H1 (cell line): ENCODE measurements around the gene PJVK. TPM values are rescaled to one million over a fixed set of nuclear protein-coding genes. Genes with fewer than 3 reads are reported as not detected.
"Not testable (repeated sequence)": the region's sequence is repeated elsewhere in the genome, so short reads cannot be mapped to it uniquely, and the experiment has no call there.

Experiments
- CTCF ChIA-PET: fragments of 300-600 bp; sonication (Branson Sonifier 250); formaldehyde crosslinking; loops from one replicate; lab custom pipeline; 2021; ENCODE audit not compliant: partially characterized antibody; lab: Charles Lee
- POLR2A ChIA-PET: fragments of 300-600 bp; sonication (Branson Sonifier 250); formaldehyde crosslinking; loops from one replicate; lab custom pipeline; 2021; ENCODE audit warnings: inconsistent platforms; ENCODE audit not compliant: partially characterized antibody; lab: Charles Lee
- DNase-seq, 2 experiments: peaks; one replicate each; pipeline versions ENCODE4 v3.0.0 to v3.0.0-alpha.2; 2010 to 2022; ENCODE audit warnings: low spot score in 2 of 2, low read depth in 1 of 2, mixed read lengths in 1 of 2
- FAIRE-seq: peaks from 2 replicates; lab custom pipeline; 2011; peaks lifted over from hg19 to GRCh38; lab: Jason Lieb, UNC
- H2AFZ ChIP-seq: 2 replicates; pipeline ENCODE4 v1.8.1; 2012; ENCODE audit warnings: low read length, inconsistent platforms
- H2AK5ac ChIP-seq: 2 replicates; pipeline ENCODE4 v1.6.1; 2013; ENCODE audit warnings: low read depth, low read length
- H2BK120ac ChIP-seq: replicated peaks from 2 replicates; pipeline ENCODE3; 2013; ENCODE audit warnings: low read depth, low read length, inconsistent platforms
- H2BK12ac ChIP-seq: 2 replicates; pipeline ENCODE4 v1.6.1; 2013; ENCODE audit warnings: low read depth, low read length
- H2BK15ac ChIP-seq: 2 replicates; pipeline ENCODE4 v1.6.1; 2013; ENCODE audit warnings: low read length
- H2BK20ac ChIP-seq: 2 replicates; pipeline ENCODE4 v1.6.1; 2013; ENCODE audit warnings: low read length
- H2BK5ac ChIP-seq: 2 replicates; pipeline ENCODE4 v1.6.1; 2013; ENCODE audit warnings: low read depth, low read length
- H3K14ac ChIP-seq: 2 replicates; pipeline ENCODE4 v1.6.1; 2013; ENCODE audit warnings: inconsistent platforms; ENCODE audit not compliant: insufficient read length
- H3K18ac ChIP-seq: 2 replicates; pipeline ENCODE4 v1.6.1; 2013; ENCODE audit warnings: low read length; ENCODE audit errors: extremely low read depth
- H3K23ac ChIP-seq: 2 replicates; pipeline ENCODE4 v1.6.1; 2013; ENCODE audit warnings: inconsistent platforms; ENCODE audit not compliant: insufficient read length
- H3K23me2 ChIP-seq: 2 replicates; pipeline ENCODE4 v1.6.1; 2013; ENCODE audit warnings: low read depth, low read length
- H3K27ac ChIP-seq: 2 replicates; pipeline ENCODE4 v1.6.1; 2011; ENCODE audit warnings: low read depth, low read length, inconsistent platforms
- H3K27me3 ChIP-seq, 4 experiments: replicated peaks in 1 of 4; 1 replicate in 1 of 4; 2 replicates in 3 of 4; pipeline versions ENCODE4 v1.6.1 to v1.8.1; 2011 to 2013; ENCODE audit warnings: low read length in 3 of 4, mild to moderate bottlenecking in 3 of 4, inconsistent platforms in 2 of 4, mixed read lengths in 2 of 4, moderate library complexity in 1 of 4; ENCODE audit not compliant: control insufficient read depth in 3 of 4, insufficient read depth in 3 of 4; ENCODE audit errors: extremely low read depth in 1 of 4
- H3K36me3 ChIP-seq, 4 experiments: 2 replicates each; pipeline versions ENCODE4 v1.6.1 to v1.8.1; 2011 to 2013; ENCODE audit warnings: mild to moderate bottlenecking in 4 of 4, low read length in 3 of 4, moderate library complexity in 2 of 4, control low read depth in 1 of 4, inconsistent platforms in 1 of 4; ENCODE audit not compliant: insufficient read depth in 4 of 4, control insufficient read depth in 2 of 4
- H3K4ac ChIP-seq: replicated peaks from 2 replicates; pipeline ENCODE3; 2013; ENCODE audit warnings: low read length, low read depth, mixed read lengths, inconsistent platforms; ENCODE audit not compliant: insufficient read length
- H3K4me1 ChIP-seq, 4 experiments: replicated peaks in 1 of 4; 1 replicate in 1 of 4; 2 replicates in 3 of 4; pipeline versions ENCODE4 v1.6.1 to v1.8.1; 2011 to 2013; ENCODE audit warnings: low read length in 3 of 4, inconsistent platforms in 2 of 4, mixed read lengths in 1 of 4; ENCODE audit not compliant: insufficient read depth in 4 of 4, control insufficient read depth in 3 of 4
- H3K4me2 ChIP-seq, 2 experiments: 2 replicates each; pipeline versions ENCODE4 v1.6.1 to v1.8.1; 2011 to 2013; ENCODE audit warnings: low read depth in 2 of 2, low read length in 2 of 2, control low read depth in 1 of 2, inconsistent platforms in 1 of 2, mild to moderate bottlenecking in 1 of 2; ENCODE audit not compliant: insufficient read depth in 1 of 2
- H3K4me3 ChIP-seq, 4 experiments: fragments of 200-600, 300-600 bp in 1 of 4; sonication (generic), shearing (Covaris generic), sonication (Bioruptor Twin) in 1 of 4; 2 replicates each; pipeline versions ENCODE4 v1.5.1 to v1.8.1; 2011 to 2016; ENCODE audit warnings: low read length in 4 of 4, low read depth in 3 of 4, control low read depth in 2 of 4, inconsistent platforms in 2 of 4, mild to moderate bottlenecking in 2 of 4, mixed read lengths in 1 of 4, moderate library complexity in 1 of 4; ENCODE audit not compliant: insufficient read depth in 2 of 4; ENCODE audit errors: extremely low read depth in 1 of 4
- H3K56ac ChIP-seq: replicated peaks from 2 replicates; pipeline ENCODE3; 2013; ENCODE audit warnings: low read depth, mild to moderate bottlenecking, mixed read lengths, low read length, inconsistent platforms; ENCODE audit not compliant: insufficient read length
- H3K79me1 ChIP-seq: 2 replicates; pipeline ENCODE4 v1.6.1; 2013; ENCODE audit warnings: low read depth, low read length, control low read depth
- H3K79me2 ChIP-seq, 2 experiments: 2 replicates each; pipeline versions ENCODE4 v1.6.1 to v1.8.1; 2012 to 2013; ENCODE audit warnings: low read length in 2 of 2, mild to moderate bottlenecking in 2 of 2, inconsistent platforms in 1 of 2; ENCODE audit not compliant: insufficient read depth in 2 of 2, control insufficient read depth in 1 of 2
- H3K9ac ChIP-seq, 4 experiments: replicated peaks in 1 of 4; 1 replicate in 1 of 4; 2 replicates in 3 of 4; pipeline versions ENCODE4 v1.6.1 to v1.8.1; 2011 to 2013; ENCODE audit warnings: low read depth in 3 of 4, low read length in 3 of 4, control low read depth in 2 of 4, mild to moderate bottlenecking in 2 of 4, moderate library complexity in 2 of 4, inconsistent platforms in 1 of 4; ENCODE audit errors: extremely low read depth in 1 of 4
- H3K9me3 ChIP-seq, 2 experiments: 2 replicates each; pipeline versions ENCODE4 v1.6.1 to v1.8.1; 2012 to 2013; ENCODE audit warnings: mild to moderate bottlenecking in 2 of 2, moderate library complexity in 2 of 2, control low read depth in 1 of 2, inconsistent platforms in 1 of 2, low read depth in 1 of 2, low read length in 1 of 2, mixed read lengths in 1 of 2; ENCODE audit not compliant: insufficient read depth in 2 of 2
- H4K20me1 ChIP-seq, 2 experiments: replicated peaks in 1 of 2; 2 replicates each; pipeline versions ENCODE3 to v1.8.1; 2011 to 2013; ENCODE audit warnings: inconsistent platforms in 2 of 2, low read length in 2 of 2, mild to moderate bottlenecking in 1 of 2; ENCODE audit not compliant: insufficient read depth in 2 of 2, control insufficient read depth in 1 of 2
- H4K5ac ChIP-seq: 2 replicates; pipeline ENCODE4 v1.6.1; 2013; ENCODE audit warnings: low read length, low read depth, mixed read lengths, inconsistent platforms; ENCODE audit not compliant: insufficient read length
- H4K8ac ChIP-seq: 2 replicates; pipeline ENCODE4 v1.8.0; 2013; ENCODE audit warnings: mild to moderate bottlenecking, moderate library complexity, low read length, inconsistent platforms; ENCODE audit not compliant: insufficient read depth; ENCODE audit errors: extremely low read depth
- H4K91ac ChIP-seq: replicated peaks from 2 replicates; pipeline ENCODE3; 2013; ENCODE audit warnings: low read length, mixed read lengths, inconsistent platforms; ENCODE audit not compliant: insufficient read length
- whole genome bisulfite sequencing, 2 experiments: shearing (Covaris generic) in 1 of 2; methylation state at CpG; one replicate each; pipeline versions ENCODE4 v1.1.6 to v1.1.7; 2013 to 2015; ENCODE audit warnings: low lambda C conversion rate in 2 of 2, mixed read lengths in 2 of 2, inconsistent platforms in 1 of 2, low coverage in 1 of 2, missing lambda C conversion rate in 1 of 2; ENCODE audit not compliant: insufficient replicate concordance in 2 of 2, insufficient coverage in 1 of 2, insufficient read length in 1 of 2; ENCODE audit errors: extremely low coverage in 1 of 2, missing lambda C conversion rate in 1 of 2; 5-methylcytosine and 5-hydroxymethylcytosine counted together
- polyA plus RNA-seq, 7 experiments: library from polyadenylated mRNA; depleted of rRNA in 3 of 7; stranded (reverse) in 5 of 7; unstranded in 2 of 7; fragments of >200 nt in 5 of 7; fragments of 200-250 nt in 2 of 7; gene quantifications; 1 replicate in 5 of 7; 2 replicates in 1 of 7; 4 replicates in 1 of 7; pipeline versions ENCODE4 v1.2.1 to v1.2.3, GENCODE V29; 2011 to 2013; ENCODE audit warnings: missing spikeins in 2 of 7, mixed read lengths in 2 of 7
- total RNA-seq: library from RNA; stranded (reverse); fragmentation: NEBNext Ultra II Directional; extraction: Animal tissue kit (Norgen Biotek cat#: 25700); gene quantifications from 2 replicates; pipeline ENCODE4 v1.2.1, GENCODE V29; 2021

The PJVK gene
- total and polyA plus RNA-seq, 2 of the 8 experiments (the other 6 are each of a cell fraction or from before 2014, with no cell fraction given), result 2.4 to 2.8 TPM

GRCh38 chr2:178412453-178412852, 38.7 kb upstream of the PJVK start:
- not testable (repeated sequence) for H3K23ac ChIP-seq, H2BK5ac ChIP-seq, FAIRE-seq, H3K4me1 ChIP-seq, H3K36me3 ChIP-seq, H4K91ac ChIP-seq, H2AK5ac ChIP-seq, H3K4ac ChIP-seq, H3K9ac ChIP-seq, DNase-seq, H3K14ac ChIP-seq, H3K18ac ChIP-seq, H3K4me2 ChIP-seq, H3K9me3 ChIP-seq, H3K27ac ChIP-seq, H2BK12ac ChIP-seq, H3K27me3 ChIP-seq, H3K23me2 ChIP-seq, H2AFZ ChIP-seq, H3K79me2 ChIP-seq, H4K8ac ChIP-seq, H3K4me3 ChIP-seq, H4K20me1 ChIP-seq, H3K56ac ChIP-seq, H2BK20ac ChIP-seq, H3K79me1 ChIP-seq, H2BK120ac ChIP-seq, H4K5ac ChIP-seq, H2BK15ac ChIP-seq
- WGBS, 2 experiments, result 93% methylated on average over 8 of the region's 8 CpGs; no CpG with 5 or more reads in 1 of the 2 experiments
- ChIA-PET CTCF (interaction anchor here (1.0 to 7.9 kb wide), 13 partner anchors 8 to 303 kb away, joined by 3 to 64 read pairs (median 11); partner anchors contain the start of gene RBM45), POLR2A (interaction anchor here (1.8 to 3.2 kb wide), 4 partner anchors 10 to 300 kb away, joined by 8 to 30 read pairs (median 14); partner anchors contain the start of genes PJVK, PRKRA and RBM45)
